HEK293 (cell line): Measurements from ENCODE around the gene PRPH2.

Source experiments
- GLI4 ChIP-seq: fragments of 450-650 bp; formaldehyde crosslinking; IDR thresholded peaks from 2 replicates; pipeline ENCODE4 v1.5.1; 2016; ENCODE audit warnings: missing biosample characterization, missing genetic modification characterization
- IKZF3 ChIP-seq: fragments of 450-650 bp; IDR thresholded peaks from 2 replicates; pipeline ENCODE4 v1.5.0; 2018; ENCODE audit warnings: missing biosample characterization, mild to moderate bottlenecking, missing genetic modification characterization, moderate library complexity
- KLF10 ChIP-seq: fragments of 450-650 bp; IDR thresholded peaks from 2 replicates; pipeline ENCODE4 v1.5.1; 2018; ENCODE audit warnings: missing biosample characterization, mild to moderate bottlenecking, missing genetic modification characterization
- MYNN ChIP-seq: fragments of 450-650 bp; formaldehyde crosslinking; IDR thresholded peaks from 2 replicates; pipeline ENCODE4 v1.5.1; 2016; ENCODE audit warnings: missing biosample characterization, missing genetic modification characterization, borderline replicate concordance
- OVOL3 ChIP-seq: fragments of 450-650 bp; formaldehyde crosslinking; IDR thresholded peaks from 2 replicates; pipeline ENCODE4 v1.5.1; 2016; ENCODE audit warnings: missing biosample characterization, missing genetic modification characterization
- ZBTB11 ChIP-seq: fragments of 450-650 bp; formaldehyde crosslinking; conservative IDR thresholded peaks from 2 replicates; pipeline ENCODE4 v1.5.1; 2016; ENCODE audit warnings: low read depth, missing biosample characterization, missing genetic modification characterization
- ZBTB48 ChIP-seq: fragments of 450-650 bp; formaldehyde crosslinking; IDR thresholded peaks from 2 replicates; pipeline ENCODE4 v1.5.1; 2016; ENCODE audit warnings: missing biosample characterization, missing genetic modification characterization
- ZEB2 ChIP-seq: fragments of 450-650 bp; formaldehyde crosslinking; IDR thresholded peaks from 2 replicates; pipeline ENCODE4 v1.5.1; 2016; ENCODE audit warnings: missing biosample characterization, missing genetic modification characterization
- ZNF114 ChIP-seq: fragments of 450-650 bp; formaldehyde crosslinking; IDR thresholded peaks from 2 replicates; pipeline ENCODE4 v1.5.0; 2017; ENCODE audit warnings: missing biosample characterization, missing genetic modification characterization
- ZNF138 ChIP-seq: fragments of 450-650 bp; formaldehyde crosslinking; IDR thresholded peaks from 2 replicates; pipeline ENCODE4 v1.5.1; 2016; ENCODE audit warnings: missing biosample characterization, missing genetic modification characterization, borderline replicate concordance
- ZNF146 ChIP-seq: fragments of 450-650 bp; formaldehyde crosslinking; IDR thresholded peaks from 2 replicates; pipeline ENCODE4 v1.5.1; 2016; ENCODE audit warnings: missing biosample characterization, missing genetic modification characterization
- ZNF174 ChIP-seq: fragments of 450-650 bp; formaldehyde crosslinking; IDR thresholded peaks from 2 replicates; pipeline ENCODE4 v1.5.0; 2017; ENCODE audit warnings: missing biosample characterization, mild to moderate bottlenecking, missing genetic modification characterization
- ZNF184 ChIP-seq: fragments of 450-650 bp; IDR thresholded peaks from 2 replicates; pipeline ENCODE4 v1.5.1; 2018; ENCODE audit warnings: missing biosample characterization, mild to moderate bottlenecking, missing genetic modification characterization
- ZNF223 ChIP-seq: fragments of 450-650 bp; formaldehyde crosslinking; IDR thresholded peaks from 2 replicates; pipeline ENCODE4 v1.5.1; 2016; ENCODE audit warnings: missing biosample characterization, missing genetic modification characterization
- ZNF23 ChIP-seq: fragments of 450-650 bp; formaldehyde crosslinking; IDR thresholded peaks from 2 replicates; pipeline ENCODE4 v1.5.1; 2016; ENCODE audit warnings: missing biosample characterization, missing genetic modification characterization, borderline replicate concordance
- ZNF394 ChIP-seq: fragments of 450-650 bp; formaldehyde crosslinking; IDR thresholded peaks from 2 replicates; pipeline ENCODE4 v1.5.1; 2016; ENCODE audit warnings: missing biosample characterization, missing genetic modification characterization, mild to moderate bottlenecking, moderate library complexity, borderline replicate concordance
- ZNF596 ChIP-seq: fragments of 450-650 bp; IDR thresholded peaks from 2 replicates; pipeline ENCODE4 v1.5.0; 2018; ENCODE audit warnings: missing biosample characterization, mild to moderate bottlenecking, missing genetic modification characterization, moderate library complexity
- ZNF626 ChIP-seq: fragments of 450-650 bp; sonication (Bioruptor Pico); formaldehyde crosslinking; IDR thresholded peaks from 2 replicates; pipeline ENCODE4 v1.5.1; 2018; ENCODE audit warnings: missing biosample characterization, missing genetic modification characterization, inconsistent platforms
- ZNF677 ChIP-seq: fragments of 450-650 bp; IDR thresholded peaks from 2 replicates; pipeline ENCODE4 v1.5.0; 2018; ENCODE audit warnings: missing biosample characterization, mild to moderate bottlenecking, missing genetic modification characterization, moderate library complexity
- ZNF768 ChIP-seq: fragments of 450-650 bp; formaldehyde crosslinking; IDR thresholded peaks from 2 replicates; pipeline ENCODE4 v1.5.1; 2018; ENCODE audit warnings: missing biosample characterization, mild to moderate bottlenecking, missing genetic modification characterization
- ZNF777 ChIP-seq: fragments of 450-650 bp; formaldehyde crosslinking; IDR thresholded peaks from 2 replicates; pipeline ENCODE4 v1.5.1; 2017; ENCODE audit warnings: missing biosample characterization, missing genetic modification characterization, borderline replicate concordance
- TF ChIP-seq, protein P1 (sequence below): fragments of 450-650 bp; formaldehyde crosslinking; IDR thresholded peaks from 2 replicates; pipeline ENCODE4 v1.5.1; 2017; ENCODE audit warnings: missing biosample characterization, missing genetic modification characterization
- TF ChIP-seq, protein P2 (sequence below): fragments of 450-650 bp; formaldehyde crosslinking; IDR thresholded peaks from 2 replicates; pipeline ENCODE4 v1.5.1; 2016; ENCODE audit warnings: missing biosample characterization, missing genetic modification characterization
- TF ChIP-seq, protein P3 (sequence below): fragments of 450-650 bp; formaldehyde crosslinking; IDR thresholded peaks from 2 replicates; pipeline ENCODE4 v1.5.1; 2016; ENCODE audit warnings: missing biosample characterization, missing genetic modification characterization
- TF ChIP-seq, protein P4 (sequence below): fragments of 450-650 bp; formaldehyde crosslinking; IDR thresholded peaks from 2 replicates; pipeline ENCODE4 v1.5.1; 2016; ENCODE audit warnings: missing biosample characterization, missing genetic modification characterization, low read depth
- TF ChIP-seq, protein P5 (sequence below): fragments of 450-650 bp; formaldehyde crosslinking; IDR thresholded peaks from 2 replicates; pipeline ENCODE4 v1.5.1; 2017; ENCODE audit warnings: missing biosample characterization, missing genetic modification characterization

The PRPH2 gene

GRCh38 chr6:42745640-42746462 is 23.5 kb upstream of the PRPH2 start, which contains the start of gene TBCC (continued):
- TF ChIP-seq, protein P1, sequence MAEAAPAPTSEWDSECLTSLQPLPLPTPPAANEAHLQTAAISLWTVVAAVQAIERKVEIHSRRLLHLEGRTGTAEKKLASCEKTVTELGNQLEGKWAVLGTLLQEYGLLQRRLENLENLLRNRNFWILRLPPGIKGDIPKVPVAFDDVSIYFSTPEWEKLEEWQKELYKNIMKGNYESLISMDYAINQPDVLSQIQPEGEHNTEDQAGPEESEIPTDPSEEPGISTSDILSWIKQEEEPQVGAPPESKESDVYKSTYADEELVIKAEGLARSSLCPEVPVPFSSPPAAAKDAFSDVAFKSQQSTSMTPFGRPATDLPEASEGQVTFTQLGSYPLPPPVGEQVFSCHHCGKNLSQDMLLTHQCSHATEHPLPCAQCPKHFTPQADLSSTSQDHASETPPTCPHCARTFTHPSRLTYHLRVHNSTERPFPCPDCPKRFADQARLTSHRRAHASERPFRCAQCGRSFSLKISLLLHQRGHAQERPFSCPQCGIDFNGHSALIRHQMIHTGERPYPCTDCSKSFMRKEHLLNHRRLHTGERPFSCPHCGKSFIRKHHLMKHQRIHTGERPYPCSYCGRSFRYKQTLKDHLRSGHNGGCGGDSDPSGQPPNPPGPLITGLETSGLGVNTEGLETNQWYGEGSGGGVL (tag by site-specific recombination): no peak
- no peak for TF ChIP-seq ZNF223 (tag by site-specific recombination)
- no peak for TF ChIP-seq ZNF596 (tag by site-specific recombination)
- TF ChIP-seq IKZF3 (tag by site-specific recombination): no peak
- no peak for TF ChIP-seq ZNF138 (tag by site-specific recombination)
- no peak for TF ChIP-seq ZNF677 (tag by site-specific recombination)
- peak; percentile 46; the same call in 1 of the 2 replicates for TF ChIP-seq ZBTB11 (tag by site-specific recombination)
- no peak for TF ChIP-seq ZNF114
- TF ChIP-seq, protein P2, sequence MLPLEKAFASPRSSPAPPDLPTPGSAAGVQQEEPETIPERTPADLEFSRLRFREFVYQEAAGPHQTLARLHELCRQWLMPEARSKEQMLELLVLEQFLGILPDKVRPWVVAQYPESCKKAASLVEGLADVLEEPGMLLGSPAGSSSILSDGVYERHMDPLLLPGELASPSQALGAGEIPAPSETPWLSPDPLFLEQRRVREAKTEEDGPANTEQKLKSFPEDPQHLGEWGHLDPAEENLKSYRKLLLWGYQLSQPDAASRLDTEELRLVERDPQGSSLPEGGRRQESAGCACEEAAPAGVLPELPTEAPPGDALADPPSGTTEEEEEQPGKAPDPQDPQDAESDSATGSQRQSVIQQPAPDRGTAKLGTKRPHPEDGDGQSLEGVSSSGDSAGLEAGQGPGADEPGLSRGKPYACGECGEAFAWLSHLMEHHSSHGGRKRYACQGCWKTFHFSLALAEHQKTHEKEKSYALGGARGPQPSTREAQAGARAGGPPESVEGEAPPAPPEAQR (tag by site-specific recombination): no peak
- TF ChIP-seq ZBTB48: no peak
- TF ChIP-seq OVOL3 (tag by site-specific recombination): no peak
- no peak for TF ChIP-seq ZNF184 (tag by site-specific recombination)
- TF ChIP-seq, protein P3, sequence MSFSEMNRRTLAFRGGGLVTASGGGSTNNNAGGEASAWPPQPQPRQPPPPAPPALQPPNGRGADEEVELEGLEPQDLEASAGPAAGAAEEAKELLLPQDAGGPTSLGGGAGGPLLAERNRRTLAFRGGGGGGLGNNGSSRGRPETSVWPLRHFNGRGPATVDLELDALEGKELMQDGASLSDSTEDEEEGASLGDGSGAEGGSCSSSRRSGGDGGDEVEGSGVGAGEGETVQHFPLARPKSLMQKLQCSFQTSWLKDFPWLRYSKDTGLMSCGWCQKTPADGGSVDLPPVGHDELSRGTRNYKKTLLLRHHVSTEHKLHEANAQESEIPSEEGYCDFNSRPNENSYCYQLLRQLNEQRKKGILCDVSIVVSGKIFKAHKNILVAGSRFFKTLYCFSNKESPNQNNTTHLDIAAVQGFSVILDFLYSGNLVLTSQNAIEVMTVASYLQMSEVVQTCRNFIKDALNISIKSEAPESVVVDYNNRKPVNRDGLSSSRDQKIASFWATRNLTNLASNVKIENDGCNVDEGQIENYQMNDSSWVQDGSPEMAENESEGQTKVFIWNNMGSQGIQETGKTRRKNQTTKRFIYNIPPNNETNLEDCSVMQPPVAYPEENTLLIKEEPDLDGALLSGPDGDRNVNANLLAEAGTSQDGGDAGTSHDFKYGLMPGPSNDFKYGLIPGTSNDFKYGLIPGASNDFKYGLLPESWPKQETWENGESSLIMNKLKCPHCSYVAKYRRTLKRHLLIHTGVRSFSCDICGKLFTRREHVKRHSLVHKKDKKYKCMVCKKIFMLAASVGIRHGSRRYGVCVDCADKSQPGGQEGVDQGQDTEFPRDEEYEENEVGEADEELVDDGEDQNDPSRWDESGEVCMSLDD: no peak
- no peak for TF ChIP-seq KLF10 (tag by site-specific recombination)
- no peak for TF ChIP-seq ZNF626
- TF ChIP-seq ZNF768: no peak
- no peak for TF ChIP-seq MYNN (tag by site-specific recombination)
- TF ChIP-seq ZNF394 (tag by site-specific recombination): peak; percentile 12; the same call in 1 of the 2 replicates
- no peak for TF ChIP-seq GLI4 (tag by site-specific recombination)
- TF ChIP-seq ZNF777: no peak
- TF ChIP-seq ZNF174 (tag by site-specific recombination): no peak
- no peak; the same call in 1 of the 2 replicates for TF ChIP-seq ZEB2 (tag by site-specific recombination)
- TF ChIP-seq, protein P4, sequence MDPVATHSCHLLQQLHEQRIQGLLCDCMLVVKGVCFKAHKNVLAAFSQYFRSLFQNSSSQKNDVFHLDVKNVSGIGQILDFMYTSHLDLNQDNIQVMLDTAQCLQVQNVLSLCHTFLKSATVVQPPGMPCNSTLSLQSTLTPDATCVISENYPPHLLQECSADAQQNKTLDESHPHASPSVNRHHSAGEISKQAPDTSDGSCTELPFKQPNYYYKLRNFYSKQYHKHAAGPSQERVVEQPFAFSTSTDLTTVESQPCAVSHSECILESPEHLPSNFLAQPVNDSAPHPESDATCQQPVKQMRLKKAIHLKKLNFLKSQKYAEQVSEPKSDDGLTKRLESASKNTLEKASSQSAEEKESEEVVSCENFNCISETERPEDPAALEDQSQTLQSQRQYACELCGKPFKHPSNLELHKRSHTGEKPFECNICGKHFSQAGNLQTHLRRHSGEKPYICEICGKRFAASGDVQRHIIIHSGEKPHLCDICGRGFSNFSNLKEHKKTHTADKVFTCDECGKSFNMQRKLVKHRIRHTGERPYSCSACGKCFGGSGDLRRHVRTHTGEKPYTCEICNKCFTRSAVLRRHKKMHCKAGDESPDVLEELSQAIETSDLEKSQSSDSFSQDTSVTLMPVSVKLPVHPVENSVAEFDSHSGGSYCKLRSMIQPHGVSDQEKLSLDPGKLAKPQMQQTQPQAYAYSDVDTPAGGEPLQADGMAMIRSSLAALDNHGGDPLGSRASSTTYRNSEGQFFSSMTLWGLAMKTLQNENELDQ (tag by site-specific recombination): no peak
- TF ChIP-seq, protein P5, sequence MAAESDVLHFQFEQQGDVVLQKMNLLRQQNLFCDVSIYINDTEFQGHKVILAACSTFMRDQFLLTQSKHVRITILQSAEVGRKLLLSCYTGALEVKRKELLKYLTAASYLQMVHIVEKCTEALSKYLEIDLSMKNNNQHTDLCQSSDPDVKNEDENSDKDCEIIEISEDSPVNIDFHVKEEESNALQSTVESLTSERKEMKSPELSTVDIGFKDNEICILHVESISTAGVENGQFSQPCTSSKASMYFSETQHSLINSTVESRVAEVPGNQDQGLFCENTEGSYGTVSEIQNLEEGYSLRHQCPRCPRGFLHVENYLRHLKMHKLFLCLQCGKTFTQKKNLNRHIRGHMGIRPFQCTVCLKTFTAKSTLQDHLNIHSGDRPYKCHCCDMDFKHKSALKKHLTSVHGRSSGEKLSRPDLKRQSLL: peak; percentile 61; the same call in 1 of the 2 replicates
- 0 out of 2 replicates have a peak, but pooled peaks have one; percentile 17 for TF ChIP-seq ZNF146
- TF ChIP-seq ZNF23: no peak
